Measurements from ENCODE around the gene TXNDC5. TPM values are rescaled to one million over a fixed set of nuclear protein-coding genes. Genes with fewer than 3 reads are reported as not detected.

The TXNDC5 gene
- total and polyA plus RNA-seq, 2 of the 13 experiments (the other 11 are each of a cell fraction or from before 2014, with no cell fraction given) = 287 to 578 TPM

DNA sequence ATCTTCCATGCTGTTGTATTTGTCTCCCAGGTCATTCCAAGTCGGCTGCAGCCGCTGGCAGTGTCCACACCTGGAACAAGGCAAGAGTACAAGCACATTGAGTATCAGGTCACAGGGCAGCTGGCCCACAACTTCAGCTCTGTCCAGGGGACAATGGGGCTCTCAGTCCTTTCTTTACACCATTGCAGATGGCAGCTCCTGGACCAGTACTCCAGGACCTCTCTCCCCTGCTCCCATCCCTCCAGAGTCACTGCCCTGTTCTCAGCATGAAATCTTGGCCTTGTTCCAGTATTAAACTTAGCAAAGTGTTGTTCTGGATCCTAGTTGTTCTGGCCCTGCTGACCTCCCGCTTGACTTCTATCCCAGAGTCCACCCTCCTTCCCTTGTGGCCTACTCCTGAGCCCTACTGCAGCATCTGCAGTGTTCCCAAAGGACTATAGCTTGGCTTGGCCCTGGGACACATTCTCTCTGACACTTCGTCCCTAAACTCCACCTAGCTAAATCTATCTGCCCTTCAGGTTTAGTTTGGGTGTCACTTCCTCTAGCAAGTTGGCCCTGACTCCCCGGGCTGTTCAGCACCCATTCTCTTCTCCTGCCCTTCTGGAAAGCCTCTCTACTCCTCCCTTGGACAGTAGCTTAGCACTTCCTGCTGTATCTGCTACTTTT, 5.8 kb downstream of the TXNDC5 start:
- Histone ChIP-seq H3K27me3 (ENCODE audit: control insufficient read depth in 1 of 2, insufficient read depth in 2 of 2, low read length in 2 of 2) (no peaks in the 10 kb centered on the region), H3K4me2 (ENCODE audit: low read depth, low read length) (no peak overlapping the region), H3K4me1 (ENCODE audit: insufficient read depth, low read length) (peaks cover 55% of the 10 kb centered on the region), H3K4me3 (replicated peaks in 1 of 3; ENCODE audit: insufficient read depth in 1 of 3, low read depth in 2 of 3, low read length in 3 of 3) (no peak overlapping the region), H3K36me3 (replicated peaks in 1 of 2; ENCODE audit: control insufficient read depth in 1 of 2, insufficient read depth in 2 of 2, low read length in 2 of 2) (peaks cover 48 to 68% of the 10 kb centered on the region in 2 experiments), H3K79me2 (ENCODE audit: insufficient read depth, low read length) (peaks cover 67% of the 10 kb centered on the region), H3K9ac (ENCODE audit: insufficient read depth, low read depth, low read length) (no peak overlapping the region), H2AFZ (ENCODE audit: low read length) (no peak overlapping the region), H3K9me3 (ENCODE audit: low read length) (no peaks in the 10 kb centered on the region), H3K27ac (ENCODE audit: extremely low read length, insufficient read depth, low read length) (no peak overlapping the region), H4K20me1 (ENCODE audit: insufficient read depth, low read length) (peaks cover 53% of the 10 kb centered on the region)
- WGBS (ENCODE audit: low lambda C conversion rate) = 94% methylated on average over 5 of the region's 5 CpGs
- TF ChIP-seq RBM22 (optimal IDR thresholded peaks at IDR 0.05; ENCODE audit: low read length) = peak; percentile 58
- TF ChIP-seq TSC22D2 (CRISPR knock-in tag; IDR thresholded peaks at IDR 0.05; ENCODE audit: borderline replicate concordance) = no peak
- TF ChIP-seq RARG (CRISPR knock-in tag; IDR thresholded peaks at IDR 0.05; ENCODE audit: low read depth) = no peak
- 0 out of 2 replicates have a peak, but pooled peaks have one; percentile 64 for TF ChIP-seq ZNF468 (CRISPR knock-in tag; IDR thresholded peaks at IDR 0.05)
- peak in 1 of 2 experiments; percentile 59; a peak in 1 of 4 replicates for TF ChIP-seq POLR2A (IDR thresholded peaks at IDR 0.05; ENCODE audit: insufficient read depth in 1 of 2, low read depth in 2 of 2, low read length in 2 of 2)
- peak; percentile 50; the same call in 1 of the 2 replicates for TF ChIP-seq RBFOX2 (IDR thresholded peaks at IDR 0.05; ENCODE audit: low read depth, low read length)
- TF ChIP-seq, protein P1, sequence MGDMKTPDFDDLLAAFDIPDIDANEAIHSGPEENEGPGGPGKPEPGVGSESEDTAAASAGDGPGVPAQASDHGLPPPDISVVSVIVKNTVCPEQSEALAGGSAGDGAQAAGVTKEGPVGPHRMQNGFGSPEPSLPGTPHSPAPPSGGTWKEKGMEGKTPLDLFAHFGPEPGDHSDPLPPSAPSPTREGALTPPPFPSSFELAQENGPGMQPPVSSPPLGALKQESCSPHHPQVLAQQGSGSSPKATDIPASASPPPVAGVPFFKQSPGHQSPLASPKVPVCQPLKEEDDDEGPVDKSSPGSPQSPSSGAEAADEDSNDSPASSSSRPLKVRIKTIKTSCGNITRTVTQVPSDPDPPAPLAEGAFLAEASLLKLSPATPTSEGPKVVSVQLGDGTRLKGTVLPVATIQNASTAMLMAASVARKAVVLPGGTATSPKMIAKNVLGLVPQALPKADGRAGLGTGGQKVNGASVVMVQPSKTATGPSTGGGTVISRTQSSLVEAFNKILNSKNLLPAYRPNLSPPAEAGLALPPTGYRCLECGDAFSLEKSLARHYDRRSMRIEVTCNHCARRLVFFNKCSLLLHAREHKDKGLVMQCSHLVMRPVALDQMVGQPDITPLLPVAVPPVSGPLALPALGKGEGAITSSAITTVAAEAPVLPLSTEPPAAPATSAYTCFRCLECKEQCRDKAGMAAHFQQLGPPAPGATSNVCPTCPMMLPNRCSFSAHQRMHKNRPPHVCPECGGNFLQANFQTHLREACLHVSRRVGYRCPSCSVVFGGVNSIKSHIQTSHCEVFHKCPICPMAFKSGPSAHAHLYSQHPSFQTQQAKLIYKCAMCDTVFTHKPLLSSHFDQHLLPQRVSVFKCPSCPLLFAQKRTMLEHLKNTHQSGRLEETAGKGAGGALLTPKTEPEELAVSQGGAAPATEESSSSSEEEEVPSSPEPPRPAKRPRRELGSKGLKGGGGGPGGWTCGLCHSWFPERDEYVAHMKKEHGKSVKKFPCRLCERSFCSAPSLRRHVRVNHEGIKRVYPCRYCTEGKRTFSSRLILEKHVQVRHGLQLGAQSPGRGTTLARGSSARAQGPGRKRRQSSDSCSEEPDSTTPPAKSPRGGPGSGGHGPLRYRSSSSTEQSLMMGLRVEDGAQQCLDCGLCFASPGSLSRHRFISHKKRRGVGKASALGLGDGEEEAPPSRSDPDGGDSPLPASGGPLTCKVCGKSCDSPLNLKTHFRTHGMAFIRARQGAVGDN (CRISPR knock-in tag; IDR thresholded peaks at IDR 0.05) = peak; percentile 15; the same call in 1 of the 2 replicates
- CTCF ChIA-PET (ENCODE audit: low intra/inter-chr PET ratio, low total read pairs) = no interaction called here
- in situ Hi-C loops (cut with HindIII; ENCODE audit: extremely low pct_ligation_motif_present, low pct_unique_long_range_greater_than_20kb) (no loop called here), intact Hi-C loops (cut with micrococcal nuclease; ENCODE audit: unreplicated experiment) (loop anchor here (5.0 kb wide), 1 partner anchor 182 kb away; no protein-coding TSS in a partner anchor)
- no peak for FAIRE-seq
- DNase-seq (ENCODE audit: low spot score) = no peak
- POLR2A ChIA-PET = no interaction called here
- BruUV-seq (replicated peaks) = no TSS peak
- no peak for ATAC-seq

Measured in HepG2 (cell line).